K562 (cell line): ENCODE data around the gene HOMEZ. TPM values are rescaled to one million over a fixed set of nuclear protein-coding genes. Genes with fewer than 3 reads are reported as not detected.
A peak's percentile ranks its signal among the peaks of the same experiment; 100 is the strongest.

Source experiments
- ATAC-seq: fragments of 200-7000 bp; cut with Tn5 transposase; 3 replicates; pipeline ENCODE4 v1.9.1; 2020; ENCODE audit warnings: moderate library complexity
- BruUV-seq: library from RNA; stranded (reverse); fragments of 400-500 nt; replicated peaks from 2 replicates; lab custom pipeline; 2021; lab: Mats Ljungman, UMichigan
- CTCF ChIA-PET: fragments of 300-600 bp; formaldehyde crosslinking; extraction: SDS; loops from one replicate; lab custom pipeline; 2021; ENCODE audit warnings: low intra/inter-chr PET ratio; lab: Yijun Ruan, JAX
- POLR2A ChIA-PET: fragments of 300-600, 350-650 bp; sonication (Branson Sonifier 250); formaldehyde crosslinking; extraction: SDS; loops from one replicate; lab custom pipeline; 2021; ENCODE audit warnings: antibody characterized with exemption, inconsistent platforms; lab: Yijun Ruan, JAX
- DNase-seq, 4 experiments: peaks; one replicate each; pipeline versions ENCODE4 v3.0.0 to v3.0.0-alpha.2; 2011 to 2018; ENCODE audit warnings: low spot score in 3 of 4, mixed read lengths in 3 of 4; ENCODE audit errors: extremely low read depth in 1 of 4
- FAIRE-seq: peaks from 2 replicates; lab custom pipeline; 2011; peaks lifted over from hg19 to GRCh38; lab: Jason Lieb, UNC
- H2AFZ ChIP-seq: 2 replicates; pipeline ENCODE4 v1.6.0; 2011; ENCODE audit warnings: low read depth, low read length, control low read depth, inconsistent platforms
- H3K27ac ChIP-seq: fragments of 200-600 bp; 3 replicates; pipeline ENCODE4 v1.8.0; 2011; ENCODE audit warnings: low read depth, mild to moderate bottlenecking, control low read depth, inconsistent platforms, low read length, moderate library complexity, mixed read lengths; ENCODE audit errors: extremely low read depth
- H3K27me3 ChIP-seq, 2 experiments: fragments of 300-600 bp in 1 of 2; 2 replicates in 1 of 2; 3 replicates in 1 of 2; pipeline versions ENCODE4 v1.6.0 to v1.8.0; 2011; ENCODE audit warnings: inconsistent platforms in 2 of 2, low read length in 2 of 2, mild to moderate bottlenecking in 1 of 2, mixed read lengths in 1 of 2, moderate library complexity in 1 of 2; ENCODE audit not compliant: control insufficient read depth in 2 of 2, insufficient read depth in 2 of 2
- H3K36me3 ChIP-seq: fragments of 300-600 bp; 3 replicates; pipeline ENCODE4 v1.8.0; 2011; ENCODE audit warnings: mild to moderate bottlenecking, low read length, inconsistent platforms; ENCODE audit not compliant: control insufficient read depth, insufficient read depth
- H3K4me1 ChIP-seq, 2 experiments: fragments of 200-600 bp in 1 of 2; replicated peaks in 1 of 2; 2 replicates in 1 of 2; 3 replicates in 1 of 2; pipeline versions ENCODE4 v1.5.1 to v1.8.0; 2011; ENCODE audit warnings: inconsistent platforms in 2 of 2, low read length in 2 of 2, mild to moderate bottlenecking in 1 of 2, mixed read lengths in 1 of 2, moderate library complexity in 1 of 2; ENCODE audit not compliant: control insufficient read depth in 2 of 2, insufficient read depth in 2 of 2
- H3K4me2 ChIP-seq: 2 replicates; pipeline ENCODE4 v1.6.1; 2011; ENCODE audit warnings: low read length, control low read depth, inconsistent platforms, mixed read lengths; ENCODE audit not compliant: insufficient read depth
- H3K4me3 ChIP-seq: fragments of 200-600 bp; sonication (generic), shearing (Covaris generic); 2 replicates; pipeline ENCODE4 v1.5.1; 2016; ENCODE audit warnings: control low read depth, inconsistent platforms
- H3K79me2 ChIP-seq: fragments of 200-600 bp; 3 replicates; pipeline ENCODE4 v1.8.0; 2011; ENCODE audit warnings: low read length, inconsistent platforms; ENCODE audit not compliant: control insufficient read depth, insufficient read depth
- H3K9ac ChIP-seq, 2 experiments: 2 replicates each; pipeline versions ENCODE4 v1.6.0 to v1.6.1; 2011; ENCODE audit warnings: low read depth in 2 of 2, low read length in 2 of 2, control low read depth in 1 of 2, inconsistent platforms in 1 of 2, mild to moderate bottlenecking in 1 of 2, mixed read lengths in 1 of 2; ENCODE audit not compliant: insufficient read depth in 1 of 2
- H3K9me1 ChIP-seq: one replicate; pipeline ENCODE4 v1.6.0; 2011; ENCODE audit warnings: inconsistent platforms, mild to moderate bottlenecking, low read length, moderate library complexity; ENCODE audit not compliant: control insufficient read depth, insufficient read depth
- H3K9me3 ChIP-seq: replicated peaks from 2 replicates; pipeline ENCODE4 v1.5.1; 2011; ENCODE audit warnings: low read depth, low read length, inconsistent platforms; ENCODE audit not compliant: control insufficient read depth, insufficient read depth
- H4K20me1 ChIP-seq: replicated peaks from 2 replicates; pipeline ENCODE4 v1.6.1; 2011; ENCODE audit warnings: low read length, inconsistent platforms, mixed read lengths; ENCODE audit not compliant: control insufficient read depth, insufficient read depth
- ARID2 ChIP-seq: fragments of 450-650 bp; IDR thresholded peaks from 2 replicates; pipeline ENCODE4 v1.6.1; 2017; ENCODE audit warnings: antibody characterized with exemption, mild to moderate bottlenecking
- ARID3A ChIP-seq: IDR thresholded peaks from 2 replicates; pipeline ENCODE4 v1.6.1; 2012; ENCODE audit warnings: low read depth, low read length, improper control_type of control experiment, borderline replicate concordance
- DMBX1 ChIP-seq: fragments of 250-450 bp; sonication (Bioruptor Pico); IDR thresholded peaks from 2 replicates; pipeline ENCODE4 v1.8.0; 2022; ENCODE audit warnings: inconsistent platforms, mild to moderate bottlenecking, moderate library complexity, borderline replicate concordance
- HES1 ChIP-seq: fragments of 450-650 bp; IDR thresholded peaks from 2 replicates; pipeline ENCODE4 v1.6.1; 2016; ENCODE audit warnings: low read depth, mild to moderate bottlenecking, moderate library complexity
- JUND ChIP-seq, 2 experiments: IDR thresholded peaks; 2 replicates in 1 of 2; 3 replicates in 1 of 2; pipeline ENCODE4 v1.6.1; 2011; ENCODE audit warnings: borderline replicate concordance in 2 of 2, low read depth in 2 of 2, low read length in 2 of 2, improper control_type of control experiment in 1 of 2, missing biosample characterization in 1 of 2, missing genetic modification characterization in 1 of 2, missing genetic modification reagents in 1 of 2
- L3MBTL2 ChIP-seq: fragments of 450-650 bp; IDR thresholded peaks from 2 replicates; pipeline ENCODE4 v1.6.1; 2016; ENCODE audit warnings: mild to moderate bottlenecking, moderate library complexity
- MED1 ChIP-seq: sonication (generic); formaldehyde crosslinking; IDR thresholded peaks from 2 replicates; pipeline ENCODE4 v1.8.1; 2023; ENCODE audit warnings: missing genetic modification reagents, borderline replicate concordance
- MLX ChIP-seq, 2 experiments: fragments of 450-650 bp in 1 of 2; sonication (generic) in 1 of 2; formaldehyde crosslinking; conservative IDR thresholded peaks; 2 replicates each; pipeline versions ENCODE4 v1.4.0 to v1.8.1; 2020 to 2022; ENCODE audit warnings: mild to moderate bottlenecking in 1 of 2, missing genetic modification reagents in 1 of 2
- MXI1 ChIP-seq: IDR thresholded peaks from 2 replicates; pipeline ENCODE4 v1.6.1; 2011; ENCODE audit warnings: low read depth, mild to moderate bottlenecking, improper control_type of control experiment, low read length
- NR1H2 ChIP-seq: sonication (generic); formaldehyde crosslinking; IDR thresholded peaks from 2 replicates; pipeline ENCODE4 v1.4.0; 2020; ENCODE audit warnings: mild to moderate bottlenecking, missing genetic modification reagents
- PHB2 ChIP-seq: fragments of 450-650 bp; IDR thresholded peaks from 2 replicates; pipeline ENCODE4 v1.6.1; 2017; ENCODE audit warnings: low read depth
- XRCC3 ChIP-seq: fragments of 450-650 bp; IDR thresholded peaks from 2 replicates; pipeline ENCODE4 v1.6.1; 2017; ENCODE audit warnings: mild to moderate bottlenecking, moderate library complexity
- WGBS: fragments of 100-300 bp; shearing (Covaris generic); methylation state at CpG from one replicate; pipeline ENCODE4 v1.1.6; 2016; ENCODE audit warnings: low coverage, mixed read lengths; ENCODE audit not compliant: insufficient coverage; ENCODE audit errors: missing lambda C conversion rate; 5-methylcytosine and 5-hydroxymethylcytosine counted together
- in situ Hi-C: fragments of 300-500 bp; cut with MboI; formaldehyde crosslinking; loops from 4 replicates; pipeline ENCODE4 v1.15.0; 2018; ENCODE audit warnings: inconsistent platforms, mixed read lengths
- intact Hi-C: fragments of 100-400 bp; cut with micrococcal nuclease; formaldehyde crosslinking; loops from 2 replicates; pipeline ENCODE4 v1.14.2; 2022
- polyA plus RNA-seq, 8 experiments: library from polyadenylated mRNA; depleted of rRNA in 4 of 8; stranded (reverse) in 5 of 8; unstranded in 3 of 8; fragments of >200 nt; fragmentation: Nextera tagmentation in 2 of 8; fragmentation: Illumina TruSeq in 1 of 8; extraction: Ambion mirVana in 2 of 8; extraction: Trizol in 1 of 8; gene quantifications; 2 replicates each; pipeline versions ENCODE4 v1.2.1 to v1.2.3, GENCODE V29; 2011 to 2014; ENCODE audit warnings: inconsistent platforms in 1 of 8, missing spikeins in 1 of 8
- total RNA-seq, 7 experiments: library from RNA; depleted of rRNA in 6 of 7; stranded (reverse); fragments of >200 nt in 6 of 7; fragmentation: Illumina TruSeq in 2 of 7; extraction: Trizol in 2 of 7; gene quantifications; 2 replicates each; pipeline versions ENCODE4 v1.2.1 to v1.2.3, GENCODE V29; 2011 to 2021; ENCODE audit warnings: low replicate concordance in 1 of 7

HOMEZ gene
- total and polyA plus RNA-seq, 9 of the 15 experiments (the other 6 are each of a cell fraction or from before 2014, with no cell fraction given) = 3.0 to 30.2 (median 16.9) TPM

GRCh38 chr14:23299211-23299957, 13.5 kb upstream of the HOMEZ start:
- FAIRE-seq (peak; percentile 15), ATAC-seq (no peak), DNase-seq (peak in 2 of 4 experiments; percentile 26 to 67)
- no peak overlapping the region for H2AFZ ChIP-seq
- no peaks in the 10 kb centered on the region for H3K27me3 ChIP-seq
- intact Hi-C loops = loop anchor here (1.0 kb wide), 1 partner anchor 34 kb away; no protein-coding TSS in a partner anchor
- H3K9me3 ChIP-seq = no peaks in the 10 kb centered on the region
- no peaks in the 10 kb centered on the region for H4K20me1 ChIP-seq
- POLR2A ChIA-PET = interaction anchor here (2.2 kb wide), 2 partner anchors 8 to 12 kb away, joined by 7 to 14 read pairs; partner anchors contain the start of gene HOMEZ
- WGBS = 66% methylated on average over 2 of the region's 2 CpGs
- no peaks in the 10 kb centered on the region for H3K9me1 ChIP-seq
- peak overlapping the region; percentile 23 for H3K4me2 ChIP-seq
- peaks cover 23% of the 10 kb centered on the region; the same call in 2 of the 3 replicates for H3K36me3 ChIP-seq
- H3K79me2 ChIP-seq = peaks cover 16% of the 10 kb centered on the region
- BruUV-seq = no TSS peak
- peaks cover 24 to 31% of the 10 kb centered on the region in 2 experiments for H3K4me1 ChIP-seq
- in situ Hi-C loops = no loop called here
- H3K9ac ChIP-seq = no peak overlapping the region; a peak in 1 of 4 replicates
- no peak overlapping the region for H3K4me3 ChIP-seq
- H3K27ac ChIP-seq = no peak overlapping the region
- CTCF ChIA-PET = interaction anchor here (0.8 to 5.9 kb wide), 4 partner anchors 19 to 178 kb away, joined by 4 to 58 read pairs (median 31); no protein-coding TSS in a partner anchor
- TF ChIP-seq NR1H2 (CRISPR knock-in tag) (no peak), ARID3A (no peak), PHB2 (peak; percentile 63; the same call in 1 of the 2 replicates), MXI1 (no peak), L3MBTL2 (no peak), MED1 (CRISPR knock-in tag) (no peak), XRCC3 (no peak), JUND (IDR thresholded peaks at IDR 0.05; ENCODE audit: borderline replicate concordance, low read depth, low read length) (no peak), JUND (tag; IDR thresholded peaks at IDR 0.05; ENCODE audit: borderline replicate concordance, low read depth, low read length) (no peak), MLX (CRISPR knock-in tag; conservative IDR thresholded peaks at IDR 0.05) (no peak), DMBX1 (CRISPR knock-in tag) (no peak), HES1 (no peak), ARID2 (peak; percentile 72; the same call in 1 of the 2 replicates)
